NCI-H345 treated with DMSO at 0.1 percent for 48 hours (cell line): Measurements from ENCODE around the gene CXorf58.
A peak's percentile ranks its signal among the peaks of the same experiment; 100 is the strongest.

Source experiments
- DNase-seq: peaks from one replicate; lab custom pipeline; 2025; ENCODE audit not compliant: unreplicated experiment; lab: John Stamatoyannopoulos, UW

The CXorf58 gene

GRCh38 chrX:23900220-23900797 is 7.5 kb upstream of the CXorf58 start:
- no peak for DNase-seq

GRCh38 chrX:23901060-23901459 is 6.7 kb upstream of the CXorf58 start:
- DNase-seq = no peak

GRCh38 chrX:23901805-23902204 is 6.0 kb upstream of the CXorf58 start:
- peak; percentile 1 for DNase-seq

- peak; percentile 1 for DNase-seq
Observed at GRCh38 chrX:23902419-23902818, 5.4 kb upstream of the CXorf58 start.

- no peak for DNase-seq
Observed at GRCh38 chrX:23904096-23904495, 3.7 kb upstream of the CXorf58 start.

- DNase-seq = no peak
Observed at GRCh38 chrX:23907111-23907497, 702 bp upstream of the CXorf58 start.

- no peak for DNase-seq
Observed at GRCh38 chrX:23908219-23909004, 606 bp downstream of the CXorf58 start.

GRCh38 chrX:23911126-23911835 is 3.5 kb downstream of the CXorf58 start:
- no peak for DNase-seq

- DNase-seq = no peak
Observed at GRCh38 chrX:23919148-23919547, 11.3 kb downstream of the CXorf58 start.

- no peak for DNase-seq
Observed at GRCh38 chrX:23919706-23920320, 12.0 kb downstream of the CXorf58 start.

- no peak for DNase-seq
Observed at GRCh38 chrX:23926015-23926414, 18.2 kb downstream of the CXorf58 start.

GRCh38 chrX:23930894-23931604 is 23.2 kb downstream of the CXorf58 start:
- DNase-seq = no peak

GRCh38 chrX:23932046-23932445 is 24.2 kb downstream of the CXorf58 start:
- no peak for DNase-seq

GRCh38 chrX:23935106-23935505 is 27.3 kb downstream of the CXorf58 start:
- no peak for DNase-seq

GRCh38 chrX:23936180-23936579 is 28.4 kb downstream of the CXorf58 start:
- DNase-seq = no peak

GRCh38 chrX:23937100-23937499 is 29.3 kb downstream of the CXorf58 start:
- DNase-seq = no peak

- no peak for DNase-seq
Observed at GRCh38 chrX:23938690-23939089, 30.9 kb downstream of the CXorf58 start.

- no peak for DNase-seq
Observed at GRCh38 chrX:23939203-23939602, 31.4 kb downstream of the CXorf58 start.

GRCh38 chrX:23944234-23944633 is 36.4 kb downstream of the CXorf58 start:
- no peak for DNase-seq

- DNase-seq = no peak
Observed at GRCh38 chrX:23945206-23945605, 37.4 kb downstream of the CXorf58 start.

- no peak for DNase-seq
Observed at GRCh38 chrX:23952391-23952790, 44.6 kb downstream of the CXorf58 start.
